ENCODE results near the gene FRRS1. TPM values are rescaled to one million over a fixed set of nuclear protein-coding genes. Genes with fewer than 3 reads are reported as not detected.

Gene FRRS1
- total RNA-seq, 1 donor: 2.1 TPM

DNA sequence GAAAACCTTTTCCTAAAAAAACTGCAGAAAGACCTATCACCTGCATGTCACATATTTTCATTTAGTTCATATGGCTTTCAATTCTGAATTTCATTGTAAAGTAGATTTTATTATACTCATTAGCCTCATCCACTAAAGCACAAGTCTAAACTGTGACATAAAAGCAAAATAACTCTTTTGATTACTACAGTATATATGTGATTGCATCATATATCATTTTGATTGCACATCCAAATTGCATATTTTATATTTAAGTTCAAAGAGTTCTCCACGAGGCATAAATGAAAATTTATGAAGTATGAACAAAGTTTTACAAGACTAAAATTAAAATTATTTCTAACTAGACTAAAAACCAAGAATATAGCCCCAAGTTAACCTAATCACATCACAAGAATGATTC is 101.2 kb downstream of the FRRS1 start:
- Histone ChIP-seq H3K4me1 (ENCODE audit: insufficient read depth, low read length) (no peaks in the 10 kb centered on the region), H3K4me3 (ENCODE audit: low read length) (no peak overlapping the region)

DNA sequence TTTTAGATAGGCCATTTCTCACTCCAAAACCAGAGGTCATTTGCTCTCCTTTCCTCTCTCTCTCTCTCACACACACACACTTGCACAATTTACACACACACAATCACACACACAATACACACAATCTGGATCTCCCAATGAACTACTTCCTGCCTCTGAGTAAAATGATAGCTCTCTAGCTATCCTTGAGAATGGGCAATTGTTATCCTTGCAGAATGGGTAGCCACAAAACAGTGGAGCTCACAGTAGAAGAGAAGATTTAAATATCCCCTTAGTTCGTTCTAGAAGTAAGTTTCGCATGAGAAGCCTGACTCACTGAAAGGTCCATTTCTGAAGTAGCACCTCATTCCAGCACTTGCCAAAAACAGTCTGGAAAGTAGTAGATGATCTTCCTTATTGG is 102.9 kb downstream of the FRRS1 start:
- Histone ChIP-seq H3K4me3 (ENCODE audit: low read length) (no peak overlapping the region), H3K4me1 (ENCODE audit: insufficient read depth, low read length) (no peaks in the 10 kb centered on the region), H3K27me3 (ENCODE audit: insufficient read depth, low read length) (no peaks in the 10 kb centered on the region), H3K9me3 (ENCODE audit: low read depth, low read length) (no peaks in the 10 kb centered on the region)

More for the DNA sequence above, 101.2 kb downstream of the FRRS1 start:
- Histone ChIP-seq H3K27me3 (ENCODE audit: insufficient read depth, low read length) (no peaks in the 10 kb centered on the region), H3K9me3 (ENCODE audit: low read depth, low read length) (no peaks in the 10 kb centered on the region)

DNA sequence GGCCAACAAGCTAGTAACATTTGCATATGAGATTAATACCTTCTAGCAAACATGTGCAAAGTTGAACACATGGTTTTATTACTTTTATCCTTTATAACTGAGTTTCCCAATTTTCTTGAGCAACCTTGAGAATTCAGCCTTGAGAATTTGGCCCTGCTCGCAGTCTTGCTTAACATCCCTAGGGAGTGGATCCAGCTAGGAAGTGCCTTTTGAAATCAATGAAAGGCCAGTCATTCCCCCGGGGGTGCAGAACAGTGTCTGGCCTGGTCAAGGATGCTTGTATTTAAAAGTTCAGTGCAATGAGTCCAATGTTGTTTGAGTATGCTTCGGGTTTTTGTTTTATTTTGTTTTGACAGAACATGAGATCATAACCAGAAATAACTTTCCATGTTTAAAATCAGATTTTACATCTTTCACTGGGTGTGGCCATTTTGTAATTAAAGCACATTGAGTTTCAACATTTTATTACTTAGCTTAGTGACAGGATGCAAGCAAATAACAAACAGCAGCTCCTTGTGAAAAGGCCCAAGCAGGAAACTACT is 103.8 kb downstream of the FRRS1 start:
- Histone ChIP-seq H3K27me3 (ENCODE audit: insufficient read depth, low read length) (no peaks in the 10 kb centered on the region), H3K9me3 (ENCODE audit: low read depth, low read length) (no peaks in the 10 kb centered on the region), H3K4me1 (ENCODE audit: insufficient read depth, low read length) (no peaks in the 10 kb centered on the region), H3K4me3 (ENCODE audit: low read length) (no peak overlapping the region)

DNA sequence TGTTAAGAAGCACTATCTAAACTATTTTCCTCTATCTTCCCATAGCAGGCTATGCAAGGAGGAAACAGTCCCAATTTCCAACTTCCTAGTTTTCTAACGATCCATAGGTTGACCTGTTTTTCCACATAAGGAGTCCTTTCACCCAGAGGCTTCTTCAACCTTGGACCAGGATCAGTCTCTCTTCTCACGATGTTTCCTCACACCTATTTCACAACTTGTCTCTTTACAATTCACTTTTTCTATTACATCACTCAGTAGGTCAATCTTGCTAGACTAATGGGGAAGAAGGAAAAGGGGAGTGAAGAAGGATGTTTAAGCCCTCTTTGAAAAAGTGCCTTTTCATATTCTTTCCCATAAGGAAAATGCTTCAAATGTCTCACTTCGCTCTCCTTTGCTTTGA is 104.7 kb downstream of the FRRS1 start:
- H3K9me3 ChIP-seq (ENCODE audit: low read depth, low read length): no peaks in the 10 kb centered on the region
- H3K27me3 ChIP-seq (ENCODE audit: insufficient read depth, low read length): no peaks in the 10 kb centered on the region
- no peaks in the 10 kb centered on the region for H3K4me1 ChIP-seq (ENCODE audit: insufficient read depth, low read length)
- no peak overlapping the region for H3K4me3 ChIP-seq (ENCODE audit: low read length)

DNA sequence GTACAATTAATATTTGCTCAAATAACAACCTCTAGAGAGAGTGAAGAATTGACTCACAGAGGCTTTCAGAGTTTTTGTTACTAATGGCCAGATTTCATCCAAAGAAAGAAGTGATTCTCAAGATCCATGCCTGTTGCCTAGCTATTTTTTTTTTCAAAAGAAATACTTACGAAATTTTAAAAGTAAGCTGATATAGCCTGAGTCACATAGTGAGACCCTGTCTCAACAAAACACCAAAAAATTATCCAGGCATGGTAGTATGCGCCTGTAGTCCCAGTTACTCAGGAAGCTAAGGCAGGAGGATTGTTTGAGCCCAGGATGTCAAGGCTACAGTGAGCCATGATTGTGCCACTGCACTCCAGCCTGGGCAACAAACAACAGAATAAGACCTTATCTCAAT is 105.9 kb downstream of the FRRS1 start:
- Histone ChIP-seq H3K4me1 (ENCODE audit: insufficient read depth, low read length) (no peaks in the 10 kb centered on the region), H3K4me3 (ENCODE audit: low read length) (no peak overlapping the region), H3K9me3 (ENCODE audit: low read depth, low read length) (no peaks in the 10 kb centered on the region), H3K27me3 (ENCODE audit: insufficient read depth, low read length) (no peaks in the 10 kb centered on the region)

DNA sequence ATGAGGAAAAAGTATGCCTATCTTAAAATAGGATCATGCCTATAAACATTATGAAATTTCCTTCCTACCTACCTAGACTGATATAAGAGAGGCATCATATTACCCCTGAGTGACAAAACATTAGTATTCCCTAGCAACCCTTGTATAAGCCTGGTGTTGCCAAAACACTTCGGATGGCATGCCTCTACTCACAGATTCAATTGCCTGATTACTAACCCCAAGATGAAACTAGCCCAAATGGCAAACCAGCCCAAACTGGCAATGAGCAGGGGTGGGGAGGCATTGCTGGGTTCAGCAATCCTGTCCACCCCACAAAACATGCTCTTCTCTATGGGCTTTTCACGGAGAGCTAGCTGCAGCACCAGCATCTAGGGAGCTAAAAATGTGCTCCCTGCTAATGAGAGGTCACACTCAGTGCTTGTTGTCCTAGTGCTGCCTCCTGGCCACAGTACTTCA is 106.7 kb downstream of the FRRS1 start:
- no peaks in the 10 kb centered on the region for H3K4me1 ChIP-seq (ENCODE audit: insufficient read depth, low read length)
- H3K27me3 ChIP-seq (ENCODE audit: insufficient read depth, low read length): no peaks in the 10 kb centered on the region
- no peaks in the 10 kb centered on the region for H3K9me3 ChIP-seq (ENCODE audit: low read depth, low read length)
- no peak overlapping the region for H3K4me3 ChIP-seq (ENCODE audit: low read length)

Other genes with a start within 250 kb of the FRRS1 start
- gene PALMD, start 120.5 kb downstream of the FRRS1 start, total RNA-seq: not detected
- gene AGL, start 83.7 kb upstream of the FRRS1 start, total RNA-seq: 6.1 TPM
- gene SLC35A3, start 203.4 kb upstream of the FRRS1 start, total RNA-seq: 31.0 TPM

All from mononuclear cell (primary cell).